ENCODE measurements around the gene DMPK.

- TF ChIP-seq CTCF (IDR thresholded peaks at IDR 0.05; ENCODE audit: insufficient read depth, low read length, poor library complexity, severe bottlenecking) (no peak), EZH2phosphoT487 (conservative IDR thresholded peaks at IDR 0.05; ENCODE audit: low read length) (no peak)
Measured at GRCh38 chr19:45821570-45821969, 39.3 kb upstream of the DMPK start.
